Activated naive CD8-positive, alpha-beta T cell treated with anti-CD3 and anti-CD28 coated beads, Interleukin-2, amount 10 ng/mL, durations not matched to agents 7 days and 5 days (primary cell): ENCODE data around the gene CCDC180. TPM values are rescaled to one million over a fixed set of nuclear protein-coding genes. Genes with fewer than 3 reads are reported as not detected.
"Not testable (repeated sequence)": the region's sequence is repeated elsewhere in the genome, so short reads cannot be mapped to it uniquely, and the experiment has no call there.

ENCODE experiments used
- ATAC-seq: fragments of 150-1000 bp; cut with Tn5 transposase; one replicate; pipeline ENCODE4 v1.10.0; 2021; ENCODE audit warnings: low read depth, moderate library complexity
- POLR2A ChIA-PET: fragments of 350-600 bp; sonication (Branson Sonifier 250); formaldehyde crosslinking; loops from one replicate; lab custom pipeline; 2021; ENCODE audit warnings: antibody characterized with exemption; lab: Charles Lee
- DNase-seq: peaks from one replicate; pipeline ENCODE4 v3.0.0; 2021
- H3K27ac Mint-ChIP-seq: one replicate; pipeline ENCODE4 v1.8.0; 2022; ENCODE audit warnings: mild to moderate bottlenecking, mixed read lengths
- H3K27me3 Mint-ChIP-seq: one replicate; pipeline ENCODE4 v1.8.0; 2022; ENCODE audit warnings: mild to moderate bottlenecking, moderate library complexity, mixed read lengths
- H3K36me3 Mint-ChIP-seq: one replicate; pipeline ENCODE4 v1.8.0; 2021; ENCODE audit warnings: mild to moderate bottlenecking, mixed read lengths
- H3K4me1 Mint-ChIP-seq: one replicate; pipeline ENCODE4 v1.8.0; 2021; ENCODE audit warnings: mixed read lengths
- H3K4me3 Mint-ChIP-seq: one replicate; pipeline ENCODE4 v1.8.0; 2022; ENCODE audit warnings: mild to moderate bottlenecking, moderate library complexity, mixed read lengths
- H3K9me3 Mint-ChIP-seq: one replicate; pipeline ENCODE4 v1.8.0; 2021; ENCODE audit warnings: mixed read lengths
- total RNA-seq, 2 experiments: library from RNA; stranded (reverse); gene quantifications; one replicate each; pipeline ENCODE4 v1.2.3, GENCODE V29; 2021

CCDC180 gene
- total RNA-seq = 1 to 10 TPM; 5.8 to 7.8 TPM

DNA sequence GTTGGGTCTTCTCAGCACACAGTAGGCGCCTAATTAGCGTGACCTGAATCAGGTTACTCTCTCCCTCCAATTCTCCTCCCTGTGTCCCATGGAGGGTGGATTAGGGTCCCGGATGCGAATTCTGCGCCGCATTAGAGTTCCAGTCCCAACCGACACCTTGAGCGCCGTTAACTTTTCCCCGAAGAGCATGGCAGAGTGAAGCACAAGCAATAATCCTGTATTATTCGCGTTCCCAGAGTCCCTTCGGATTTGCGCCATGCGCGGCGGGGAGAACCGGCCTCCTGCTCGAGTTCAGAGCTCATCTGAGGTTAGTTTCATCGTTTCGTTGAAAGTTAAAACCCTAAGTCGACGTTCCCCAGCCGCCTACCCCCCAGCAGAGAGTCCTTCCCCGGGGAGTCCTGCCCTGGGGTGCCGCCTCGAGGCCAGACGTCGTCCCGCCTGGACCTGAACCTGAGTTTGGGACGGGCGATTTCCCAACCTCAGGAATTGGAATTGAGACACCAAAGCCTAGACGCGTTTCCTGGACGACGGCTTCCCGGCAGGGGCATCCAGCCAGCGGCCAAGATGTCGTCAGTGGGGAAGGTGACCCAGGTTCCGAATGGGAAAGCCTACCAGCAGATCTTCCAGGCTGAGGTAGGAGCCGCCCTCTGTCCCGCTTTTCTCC is at the start of gene CCDC180:
Gene CCDC180, plus strand, starts transcription at position 160 of the 664 bp plus-strand sequence. Its CDS starts 405 bp downstream, at position 565.
- H3K27me3 Mint-ChIP-seq = peaks cover 7% of the 10 kb centered on the region
- no peak within 1 kb of the TSS for H3K27ac Mint-ChIP-seq
- H3K36me3 Mint-ChIP-seq = no peaks in the 10 kb centered on the region
- H3K4me1 Mint-ChIP-seq = no peaks in the 10 kb centered on the region
- no peak within 1 kb of the TSS for H3K4me3 Mint-ChIP-seq
- DNase-seq (no peak), ATAC-seq (no peak)
- H3K9me3 Mint-ChIP-seq = no peaks in the 10 kb centered on the region
- POLR2A ChIA-PET = no interaction called here

DNA sequence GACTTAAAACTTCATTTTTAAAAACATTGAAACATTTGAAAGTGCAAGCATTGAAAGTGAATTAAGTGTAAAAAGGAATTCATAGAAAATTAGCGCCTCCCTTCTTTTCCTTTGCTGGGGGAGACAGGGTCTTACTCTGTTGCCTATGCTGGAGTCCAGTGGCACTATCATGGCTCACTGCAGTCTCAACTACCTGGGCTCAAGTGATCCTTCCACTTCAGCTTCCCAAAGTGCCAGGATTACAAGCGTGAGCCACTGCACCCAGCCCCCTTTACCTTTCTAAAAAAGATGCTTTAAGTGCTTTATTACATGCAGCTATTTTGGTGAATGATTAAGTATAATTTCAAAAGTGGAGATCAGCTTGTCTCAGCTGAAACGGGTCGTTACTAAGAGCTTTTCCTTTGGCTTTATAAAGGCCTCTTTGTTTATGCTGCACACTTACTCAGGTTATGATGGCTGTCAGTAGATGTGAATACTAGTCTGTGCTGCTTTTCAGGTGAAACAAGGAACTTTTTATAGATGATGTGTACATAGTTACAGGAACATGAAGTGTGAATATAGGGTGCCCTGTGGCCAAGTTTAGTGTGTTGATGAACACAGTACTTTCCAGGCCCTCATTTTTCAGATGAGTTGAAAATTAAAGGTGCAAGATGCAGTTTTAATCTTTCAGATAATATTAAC is 47.5 kb upstream of the CCDC180 start:
- DNase-seq, H3K27me3 Mint-ChIP-seq, H3K4me1 Mint-ChIP-seq, H3K9me3 Mint-ChIP-seq, ATAC-seq, H3K27ac Mint-ChIP-seq, POLR2A ChIA-PET, H3K4me3 Mint-ChIP-seq, H3K36me3 Mint-ChIP-seq: not testable (repeated sequence)

DNA sequence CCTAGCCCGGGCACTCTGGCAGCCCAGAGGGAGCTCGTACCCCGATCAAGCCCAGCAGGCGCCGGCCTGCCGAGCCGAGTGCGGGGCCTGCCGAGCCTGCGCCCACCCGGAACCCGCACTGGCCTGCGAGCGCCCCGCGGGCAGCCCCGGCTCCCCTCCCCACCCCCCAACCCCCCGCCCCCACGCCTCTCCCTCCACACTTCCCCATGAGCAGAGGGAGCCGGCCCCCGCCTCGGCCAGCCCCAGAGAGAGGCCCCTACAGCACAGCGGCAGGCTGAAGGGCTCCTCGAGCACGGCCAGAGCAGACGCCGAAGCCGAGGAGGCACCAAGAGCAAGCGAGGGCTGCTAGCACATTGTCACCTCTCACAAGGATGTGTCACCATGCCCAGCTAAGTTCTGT is 36.2 kb upstream of the CCDC180 start:
- ATAC-seq = no peak

DNA sequence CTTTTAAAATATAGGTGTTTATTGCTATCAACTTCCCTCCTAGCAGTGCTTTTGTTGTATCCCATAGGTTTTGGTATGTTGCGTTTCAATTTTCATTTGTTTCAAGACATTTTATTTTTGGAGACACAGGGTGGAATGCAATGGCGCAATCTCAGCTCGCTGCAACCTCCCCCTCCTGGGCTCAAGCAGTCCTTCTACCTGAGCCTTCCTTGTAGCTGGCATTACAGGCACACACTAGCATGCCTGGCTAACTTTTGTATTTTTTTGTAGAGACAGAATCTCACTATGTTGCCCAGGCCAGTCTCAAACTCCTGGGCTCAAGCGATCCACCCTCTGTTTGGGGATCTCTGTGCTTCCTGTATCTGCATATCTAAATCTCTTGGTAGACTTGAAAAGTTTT is 35.4 kb upstream of the CCDC180 start:
- peaks cover 8% of the 10 kb centered on the region for H3K36me3 Mint-ChIP-seq
- peaks cover 3% of the 10 kb centered on the region for H3K4me1 Mint-ChIP-seq
- DNase-seq (no peak), ATAC-seq (no peak)
- POLR2A ChIA-PET = no interaction called here
- no peak overlapping the region for H3K27ac Mint-ChIP-seq
- no peaks in the 10 kb centered on the region for H3K27me3 Mint-ChIP-seq
- no peak overlapping the region for H3K4me3 Mint-ChIP-seq
- no peaks in the 10 kb centered on the region for H3K9me3 Mint-ChIP-seq

More for the DNA sequence above, 36.2 kb upstream of the CCDC180 start:
- Mint-ChIP-seq H3K27ac (no peak overlapping the region), H3K36me3 (peaks cover 3% of the 10 kb centered on the region), H3K4me1 (no peaks in the 10 kb centered on the region), H3K4me3 (no peak overlapping the region), H3K9me3 (no peaks in the 10 kb centered on the region), H3K27me3 (no peaks in the 10 kb centered on the region)
- POLR2A ChIA-PET = no interaction called here
- DNase-seq = no peak

DNA sequence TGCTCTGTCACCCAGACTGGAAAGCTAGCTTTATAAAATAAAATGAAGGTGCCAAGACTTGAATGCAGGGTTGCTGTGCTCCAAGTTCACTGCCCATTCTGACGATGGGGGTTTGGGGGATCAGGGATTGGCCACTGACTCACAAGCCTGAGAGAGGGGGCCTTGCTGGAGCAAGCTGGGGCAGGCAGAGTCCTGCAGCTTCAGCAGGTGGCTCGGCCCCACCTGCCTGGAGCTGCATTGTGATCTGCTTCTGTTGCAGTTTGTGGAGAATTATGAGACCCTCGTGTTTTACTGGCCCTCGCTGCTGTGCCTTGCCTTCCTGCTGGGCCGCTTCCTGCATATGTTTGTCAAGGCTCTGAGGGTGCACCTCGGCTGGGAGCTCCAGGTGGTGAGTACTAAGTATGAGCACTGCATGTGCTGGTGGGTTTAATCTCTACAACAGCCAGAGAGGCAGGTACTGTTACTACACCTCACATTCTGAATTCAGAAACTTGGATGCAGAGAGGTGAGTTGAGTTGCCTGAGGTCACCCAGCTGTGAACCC is 31.1 kb upstream of the CCDC180 start:
- ATAC-seq (no peak), DNase-seq (no peak)
- H3K4me1 Mint-ChIP-seq = peaks cover 3% of the 10 kb centered on the region
- peaks cover 30% of the 10 kb centered on the region for H3K36me3 Mint-ChIP-seq
- POLR2A ChIA-PET = no interaction called here
- no peak overlapping the region for H3K4me3 Mint-ChIP-seq
- H3K27ac Mint-ChIP-seq = no peak overlapping the region
- no peaks in the 10 kb centered on the region for H3K9me3 Mint-ChIP-seq
- H3K27me3 Mint-ChIP-seq = no peaks in the 10 kb centered on the region

DNA sequence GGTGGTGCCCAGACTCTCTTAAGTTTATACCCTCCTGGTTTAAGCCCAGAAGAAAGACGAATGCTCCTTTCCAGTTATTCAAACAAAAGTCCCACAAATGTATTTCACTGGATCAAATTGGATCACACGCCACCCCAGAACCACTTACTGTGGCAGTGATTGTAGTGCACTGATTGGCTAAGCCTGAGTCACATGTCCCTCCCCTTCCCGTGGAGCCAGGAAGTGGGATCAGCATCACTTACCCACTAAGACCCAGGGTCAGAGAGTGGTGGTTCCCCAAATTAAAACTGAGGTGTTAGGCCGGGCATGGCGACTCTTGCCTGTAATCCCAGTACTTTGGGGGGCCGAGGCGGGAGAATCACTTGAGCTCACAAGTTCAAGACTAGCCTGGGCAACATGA is 29.5 kb upstream of the CCDC180 start:
- POLR2A ChIA-PET = no interaction called here
- Mint-ChIP-seq H3K36me3 (peaks cover 39% of the 10 kb centered on the region), H3K27ac (no peak overlapping the region), H3K27me3 (no peaks in the 10 kb centered on the region), H3K4me3 (no peak overlapping the region), H3K9me3 (no peaks in the 10 kb centered on the region), H3K4me1 (peaks cover 3% of the 10 kb centered on the region)
- DNase-seq (no peak), ATAC-seq (no peak)

DNA sequence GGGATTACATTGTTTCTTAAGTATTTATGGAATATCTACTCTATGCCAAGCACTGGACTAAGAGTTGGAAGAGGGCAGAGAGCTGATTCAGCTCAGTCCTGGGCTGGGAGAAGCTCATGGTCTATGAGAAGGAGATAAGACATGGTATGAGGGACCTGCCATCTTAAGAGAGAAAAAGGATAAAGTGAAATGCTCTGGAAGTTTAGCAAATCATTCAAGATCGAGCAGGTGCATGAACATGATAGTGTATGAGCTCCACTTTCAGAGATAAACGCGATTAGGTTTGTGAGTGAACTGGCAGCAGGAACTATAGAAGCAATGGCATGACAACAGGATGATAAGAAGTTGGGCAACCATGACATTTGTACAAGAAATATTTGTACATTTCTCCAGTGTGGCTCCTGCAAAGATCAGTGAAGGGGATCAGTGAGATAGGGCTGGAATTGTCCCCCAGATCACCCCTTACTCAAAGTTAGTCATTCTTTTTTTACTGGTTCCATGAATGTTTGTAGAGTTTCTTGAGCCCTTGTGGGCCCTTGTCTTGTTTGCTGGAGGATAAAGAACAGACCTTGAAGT is 26.6 kb upstream of the CCDC180 start:
- ATAC-seq (no peak), DNase-seq (no peak)
- Mint-ChIP-seq H3K36me3 (peaks cover 45% of the 10 kb centered on the region), H3K4me3 (no peak overlapping the region), H3K9me3 (no peaks in the 10 kb centered on the region), H3K27me3 (no peaks in the 10 kb centered on the region), H3K4me1 (peaks cover 3% of the 10 kb centered on the region), H3K27ac (no peak overlapping the region)
- POLR2A ChIA-PET = no interaction called here

DNA sequence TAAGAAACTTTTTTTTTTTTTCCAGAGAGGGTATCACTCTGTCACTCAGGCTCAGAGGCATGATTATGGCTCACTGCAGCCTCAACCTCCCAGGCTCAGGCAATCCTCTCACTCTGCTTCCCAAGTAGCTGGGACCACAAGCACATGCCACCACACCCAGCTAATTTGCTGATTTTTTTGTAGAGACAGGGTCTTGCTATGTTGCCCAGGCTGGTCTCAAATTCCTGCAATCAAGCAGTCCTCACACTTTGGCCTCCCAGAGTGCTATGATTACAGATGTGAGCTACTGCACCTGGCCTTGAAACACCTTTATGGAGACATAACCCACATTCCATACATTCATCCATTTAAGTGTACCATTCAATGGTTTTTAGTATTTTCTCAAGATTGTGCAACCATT is 23.7 kb upstream of the CCDC180 start:
- ATAC-seq = no peak
- Mint-ChIP-seq H3K4me3 (no peak overlapping the region), H3K9me3 (peaks cover 3% of the 10 kb centered on the region), H3K4me1 (peaks cover 4% of the 10 kb centered on the region), H3K36me3 (peaks cover 54% of the 10 kb centered on the region), H3K27ac (no peak overlapping the region), H3K27me3 (no peaks in the 10 kb centered on the region)
- POLR2A ChIA-PET = no interaction called here
- no peak for DNase-seq

DNA sequence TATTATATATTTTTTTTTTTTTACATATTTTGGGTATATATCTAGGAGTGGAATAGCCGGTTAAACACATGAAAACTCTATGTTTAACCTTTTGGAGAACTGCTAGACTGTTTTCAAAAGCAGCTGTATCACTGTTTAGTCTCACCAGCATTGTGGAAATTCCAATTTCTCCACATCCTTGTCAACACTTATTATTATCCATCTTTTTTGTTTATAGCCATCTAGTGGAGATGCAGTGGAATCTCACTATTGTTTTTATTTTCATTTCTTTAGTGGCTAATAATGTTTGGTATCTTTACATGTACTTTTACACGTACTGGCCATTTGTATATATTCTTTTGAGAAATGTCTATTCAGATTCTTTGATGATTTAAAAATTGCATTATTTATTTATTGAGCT is 22.7 kb upstream of the CCDC180 start:
- H3K4me1 Mint-ChIP-seq = peaks cover 4% of the 10 kb centered on the region
- peaks cover 3% of the 10 kb centered on the region for H3K9me3 Mint-ChIP-seq
- no peaks in the 10 kb centered on the region for H3K27me3 Mint-ChIP-seq
- no peak overlapping the region for H3K4me3 Mint-ChIP-seq
- H3K27ac Mint-ChIP-seq = no peak overlapping the region
- DNase-seq (no peak), ATAC-seq (no peak)
- peaks cover 55% of the 10 kb centered on the region for H3K36me3 Mint-ChIP-seq
- POLR2A ChIA-PET = no interaction called here

DNA sequence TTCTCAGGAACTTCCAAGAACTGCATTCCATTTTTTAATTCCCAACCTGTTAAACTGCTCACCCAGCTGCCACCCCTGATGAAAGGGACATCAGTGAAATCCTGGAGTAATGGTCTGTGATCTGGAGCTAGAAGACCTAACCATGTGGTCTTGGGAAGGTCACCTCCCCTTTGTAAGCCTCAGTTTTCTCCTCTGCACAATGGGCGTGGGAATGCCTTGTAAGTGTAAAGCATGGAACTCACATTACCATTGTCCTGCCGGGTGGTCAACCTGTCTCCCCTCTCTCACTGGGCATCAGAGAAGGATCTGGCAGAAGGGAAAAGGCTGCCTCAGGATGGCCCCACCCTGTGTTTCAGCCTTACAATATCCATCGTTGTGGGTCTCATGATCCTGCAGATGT is 15.3 kb upstream of the CCDC180 start:
- Mint-ChIP-seq H3K9me3 (no peaks in the 10 kb centered on the region), H3K36me3 (peaks cover 30% of the 10 kb centered on the region)

DNA sequence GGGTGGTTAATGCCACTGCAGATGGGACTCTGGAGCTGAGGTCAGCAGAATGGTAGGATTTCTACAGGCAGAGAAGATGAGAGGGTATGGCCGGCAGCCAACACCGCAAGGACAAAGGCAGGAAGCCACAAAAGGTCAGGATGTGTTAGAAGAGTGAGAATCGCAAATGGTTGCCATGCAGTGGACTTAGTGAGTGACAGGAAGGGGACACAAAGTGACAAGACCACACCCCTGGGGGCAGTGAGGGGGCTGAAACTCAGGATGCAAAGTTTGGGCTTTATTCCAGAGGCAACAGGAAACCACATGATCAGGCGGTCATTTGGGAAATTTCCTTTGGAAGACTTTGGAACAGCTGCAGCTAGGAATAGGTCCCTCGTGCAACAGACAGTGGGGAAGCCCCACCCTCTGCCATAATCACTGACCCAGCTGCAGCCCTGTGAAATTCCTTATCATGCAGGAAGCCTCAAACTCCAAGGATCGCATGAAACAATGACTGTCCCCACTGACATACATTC is 14.2 kb upstream of the CCDC180 start:
- Mint-ChIP-seq H3K36me3 (peaks cover 21% of the 10 kb centered on the region), H3K27me3 (no peaks in the 10 kb centered on the region), H3K4me3 (no peak overlapping the region), H3K27ac (peak overlapping the region; percentile 28), H3K9me3 (no peaks in the 10 kb centered on the region), H3K4me1 (peaks cover 5% of the 10 kb centered on the region)
- no peak for DNase-seq
- POLR2A ChIA-PET = no interaction called here
- no peak for ATAC-seq

More for the DNA sequence above, 15.3 kb upstream of the CCDC180 start:
- H3K4me1 Mint-ChIP-seq = peaks cover 7% of the 10 kb centered on the region
- POLR2A ChIA-PET = no interaction called here
- ATAC-seq (no peak), DNase-seq (no peak)
- no peak overlapping the region for H3K27ac Mint-ChIP-seq
- no peaks in the 10 kb centered on the region for H3K27me3 Mint-ChIP-seq
- H3K4me3 Mint-ChIP-seq = no peak overlapping the region

DNA sequence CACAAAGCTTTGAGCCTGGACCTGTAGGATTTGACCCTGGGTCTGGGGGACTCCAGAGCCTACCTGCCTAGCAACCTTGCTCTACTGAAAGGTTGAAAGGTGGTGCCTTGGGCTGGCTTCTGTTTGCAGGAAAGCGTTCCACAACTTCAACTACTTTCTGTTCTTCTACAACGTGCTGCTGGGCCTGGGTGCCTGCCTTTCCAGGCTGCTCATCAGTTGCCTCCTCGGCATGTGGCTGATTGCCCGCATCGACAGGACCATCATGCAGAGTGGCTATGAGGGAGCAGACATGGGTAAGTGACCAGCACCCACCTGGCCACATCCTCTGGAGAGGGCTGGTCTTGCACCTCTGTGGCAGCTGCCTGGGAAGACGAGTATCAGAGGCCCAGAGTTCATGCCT is 13.6 kb upstream of the CCDC180 start:
- peak overlapping the region; percentile 28 for H3K27ac Mint-ChIP-seq
- H3K9me3 Mint-ChIP-seq = no peaks in the 10 kb centered on the region
- no peaks in the 10 kb centered on the region for H3K27me3 Mint-ChIP-seq
- ATAC-seq = no peak
- DNase-seq = no peak
- peaks cover 17% of the 10 kb centered on the region for H3K36me3 Mint-ChIP-seq
- POLR2A ChIA-PET = no interaction called here
- H3K4me1 Mint-ChIP-seq = peaks cover 3% of the 10 kb centered on the region
- H3K4me3 Mint-ChIP-seq = no peak overlapping the region

DNA sequence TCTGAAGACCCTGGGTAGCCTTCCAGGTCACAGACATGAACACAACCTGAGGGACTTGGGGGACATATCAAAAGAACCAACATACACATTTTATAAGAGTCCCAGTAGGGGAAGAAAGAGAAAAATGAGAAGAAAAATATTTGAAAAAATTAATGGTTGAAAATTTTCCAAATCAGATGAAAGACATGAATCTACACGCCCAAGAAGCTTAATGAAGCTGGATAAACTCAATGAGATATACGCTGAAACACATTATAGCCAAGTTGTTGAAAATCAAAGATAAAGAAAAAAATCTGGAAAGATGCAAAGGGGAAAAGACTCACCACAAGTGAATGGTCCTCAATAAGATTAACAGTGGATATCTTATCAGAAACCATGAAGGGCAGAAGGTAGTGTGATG is 9.6 kb upstream of the CCDC180 start:
- ATAC-seq (no peak), DNase-seq (no peak)
- Mint-ChIP-seq H3K4me3 (no peak overlapping the region), H3K9me3 (peaks cover 2% of the 10 kb centered on the region), H3K4me1 (peaks cover 3% of the 10 kb centered on the region), H3K27ac (no peak overlapping the region), H3K27me3 (no peaks in the 10 kb centered on the region), H3K36me3 (peaks cover 15% of the 10 kb centered on the region)
- POLR2A ChIA-PET = no interaction called here
